ENCODE results near the gene TWIST1.

Gene TWIST1

DNA sequence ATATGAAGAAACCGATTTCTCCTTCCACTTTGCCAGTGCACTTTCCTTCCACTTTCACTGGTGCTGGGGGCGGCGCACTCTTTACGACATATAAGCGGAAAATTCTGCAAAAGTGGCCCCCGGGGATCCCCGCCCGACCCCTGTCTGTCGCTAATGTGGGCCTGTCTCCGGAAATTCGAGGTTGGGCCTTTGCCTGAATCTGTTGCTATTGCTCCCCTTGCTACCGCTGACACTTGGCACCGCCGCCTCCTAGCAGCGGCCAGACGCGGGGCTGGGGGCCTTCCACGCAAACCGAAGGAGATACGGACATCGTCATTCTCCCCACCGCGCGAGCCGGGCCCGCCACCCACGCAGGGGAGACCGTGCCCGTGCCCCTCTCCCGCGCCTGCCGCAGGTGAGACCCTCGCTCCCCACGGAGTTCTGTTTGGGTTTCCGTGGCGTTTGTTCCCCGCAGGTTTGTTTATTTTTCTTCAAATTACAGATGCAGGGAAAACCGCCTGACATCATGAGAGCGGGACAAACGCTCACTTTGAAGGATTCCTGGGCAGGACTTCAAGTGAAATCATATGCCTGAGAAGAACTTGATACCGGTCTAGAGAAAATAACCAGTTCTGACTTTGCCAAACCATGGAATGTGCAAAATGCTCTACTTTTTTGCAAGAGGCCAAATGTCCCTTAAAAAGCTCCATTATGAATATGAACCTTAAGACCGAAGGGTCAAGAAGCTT lies 5.0 kb downstream of the TWIST1 start:
- peak; percentile 68 for DNase-seq

DNA sequence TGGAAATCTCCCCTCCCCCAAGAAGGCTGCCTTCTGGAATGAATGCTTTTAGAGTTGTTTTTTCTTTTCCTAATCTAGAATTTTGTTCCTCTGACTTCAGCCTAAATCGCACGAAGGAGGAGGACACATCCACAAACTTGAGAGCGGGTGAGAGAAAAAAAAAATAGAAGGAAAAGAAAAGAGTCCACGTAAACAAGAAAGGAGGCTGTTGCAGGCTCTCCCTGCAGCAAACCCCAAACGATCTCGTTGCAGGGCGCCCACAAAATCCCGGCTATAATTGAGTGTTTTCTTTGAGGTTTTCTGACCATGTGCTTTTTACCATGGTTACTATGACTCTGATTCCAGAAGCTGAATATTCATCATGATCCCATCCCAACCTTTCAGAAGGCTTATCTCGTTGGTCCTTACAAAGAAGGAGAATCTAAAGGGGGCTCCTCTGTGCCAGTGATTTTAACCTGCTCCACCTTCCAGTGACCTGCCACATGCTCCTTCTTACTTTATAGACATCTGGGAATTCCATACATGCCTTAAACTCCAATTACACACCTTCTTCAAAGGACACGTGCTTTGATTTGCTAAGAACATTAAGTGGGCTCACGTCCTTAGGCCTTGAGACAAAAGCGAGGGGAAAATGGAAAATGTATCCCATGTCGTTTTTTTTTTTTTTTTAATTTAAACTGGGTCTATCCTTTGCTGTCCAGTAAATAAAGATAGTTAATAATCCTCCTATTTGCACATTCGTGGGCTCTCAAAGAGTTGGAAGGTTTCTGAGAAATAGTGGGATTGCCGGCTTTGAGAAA lies 5.8 kb downstream of the TWIST1 start:
- peak; percentile 46 for DNase-seq

DNA sequence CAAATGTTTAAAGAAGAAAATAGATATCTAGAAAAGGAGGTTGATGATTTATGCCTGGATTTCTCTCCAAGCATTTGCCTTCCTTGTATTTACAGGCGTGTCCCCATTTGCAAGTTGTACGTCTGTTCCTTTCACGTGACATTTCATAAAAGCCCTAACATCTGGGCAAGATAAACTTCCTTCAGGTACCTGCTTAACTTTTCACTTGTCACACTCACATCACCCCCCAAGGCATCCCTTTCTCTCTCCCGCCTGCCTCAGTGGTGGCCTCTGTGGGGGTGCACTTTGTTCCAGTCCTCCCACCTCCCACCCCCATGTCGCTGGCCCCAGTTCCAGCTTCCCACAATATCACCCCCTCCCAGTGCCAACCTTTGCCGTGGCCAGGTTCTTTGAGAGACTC lies 6.7 kb downstream of the TWIST1 start:
- no peak for DNase-seq

DNA sequence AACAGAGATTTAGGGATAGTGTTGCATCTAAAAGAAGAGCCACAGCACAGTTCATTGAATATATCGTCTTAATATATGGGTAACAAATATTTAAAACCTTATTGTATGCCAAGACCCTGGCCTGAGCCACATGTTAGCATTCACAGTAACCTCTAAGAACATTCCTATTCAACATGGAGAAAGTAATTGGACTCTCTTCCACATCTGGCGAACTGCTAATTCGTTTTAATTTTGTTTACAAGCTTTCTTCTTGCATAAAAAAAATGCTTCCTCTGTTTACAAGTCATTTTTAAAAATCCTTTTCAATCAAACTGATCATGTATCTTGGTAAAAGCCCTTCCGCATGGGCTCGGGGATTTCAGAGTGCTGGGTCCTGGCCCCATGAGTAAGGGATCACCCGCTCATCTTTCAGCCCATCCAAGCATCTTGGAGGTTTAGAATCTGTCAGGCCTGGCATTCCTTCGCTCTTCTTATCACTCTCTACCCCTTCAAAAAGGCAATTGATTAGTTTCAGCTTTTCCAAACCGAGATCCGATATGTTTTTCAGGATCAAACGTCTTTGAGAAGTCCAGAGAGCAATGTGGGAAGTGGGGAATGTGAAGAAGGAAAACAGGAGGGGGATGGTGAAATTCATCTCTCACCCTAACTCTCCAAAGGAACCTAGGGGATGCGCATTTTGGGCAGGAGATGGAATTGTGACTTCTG lies 7.3 kb downstream of the TWIST1 start:
- no peak for DNase-seq

DNA sequence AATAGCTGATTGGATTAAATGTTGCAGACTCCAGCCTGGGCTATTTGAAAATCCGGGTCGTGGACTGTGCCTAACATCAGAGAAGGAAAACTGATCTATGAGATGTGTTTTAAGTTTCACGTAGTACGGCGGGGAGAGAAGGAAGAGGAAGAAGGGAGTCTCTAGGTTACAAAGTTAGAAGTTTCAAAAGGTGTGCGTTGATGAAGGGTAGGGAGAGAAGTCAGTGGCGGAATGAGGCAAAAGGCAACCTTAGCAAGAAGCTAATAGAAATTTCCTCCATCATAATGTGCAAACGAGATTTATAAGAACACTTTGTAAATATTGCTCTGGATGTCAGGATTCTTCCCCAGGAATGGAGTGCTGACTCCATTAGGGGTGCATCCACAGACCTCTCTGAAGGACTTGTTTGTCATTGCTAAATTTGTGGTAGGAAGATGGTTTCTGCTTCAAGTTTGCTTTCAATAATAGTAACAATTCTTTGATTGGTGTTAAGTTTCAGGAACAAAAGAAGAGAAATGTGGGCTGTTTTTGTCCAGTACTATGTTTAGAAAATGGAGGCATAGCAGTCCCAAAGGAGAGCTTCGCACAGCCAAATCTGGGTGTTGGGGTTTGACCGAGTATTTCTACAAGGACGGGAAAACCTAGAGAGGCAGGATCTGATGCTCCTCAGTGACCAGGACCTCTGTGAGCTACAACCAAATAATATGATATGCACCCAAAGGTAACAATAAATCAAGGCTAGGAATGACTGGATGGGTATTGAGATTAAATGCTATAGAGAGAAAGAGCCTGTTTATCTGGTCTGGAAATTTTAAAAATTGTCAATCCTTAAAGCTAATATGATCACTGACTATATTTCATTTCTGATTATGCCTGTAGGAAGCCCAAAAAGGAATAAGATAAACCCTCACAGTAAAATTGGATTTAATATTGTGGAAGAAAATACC lies 8.2 kb downstream of the TWIST1 start:
- no peak for DNase-seq

DNA sequence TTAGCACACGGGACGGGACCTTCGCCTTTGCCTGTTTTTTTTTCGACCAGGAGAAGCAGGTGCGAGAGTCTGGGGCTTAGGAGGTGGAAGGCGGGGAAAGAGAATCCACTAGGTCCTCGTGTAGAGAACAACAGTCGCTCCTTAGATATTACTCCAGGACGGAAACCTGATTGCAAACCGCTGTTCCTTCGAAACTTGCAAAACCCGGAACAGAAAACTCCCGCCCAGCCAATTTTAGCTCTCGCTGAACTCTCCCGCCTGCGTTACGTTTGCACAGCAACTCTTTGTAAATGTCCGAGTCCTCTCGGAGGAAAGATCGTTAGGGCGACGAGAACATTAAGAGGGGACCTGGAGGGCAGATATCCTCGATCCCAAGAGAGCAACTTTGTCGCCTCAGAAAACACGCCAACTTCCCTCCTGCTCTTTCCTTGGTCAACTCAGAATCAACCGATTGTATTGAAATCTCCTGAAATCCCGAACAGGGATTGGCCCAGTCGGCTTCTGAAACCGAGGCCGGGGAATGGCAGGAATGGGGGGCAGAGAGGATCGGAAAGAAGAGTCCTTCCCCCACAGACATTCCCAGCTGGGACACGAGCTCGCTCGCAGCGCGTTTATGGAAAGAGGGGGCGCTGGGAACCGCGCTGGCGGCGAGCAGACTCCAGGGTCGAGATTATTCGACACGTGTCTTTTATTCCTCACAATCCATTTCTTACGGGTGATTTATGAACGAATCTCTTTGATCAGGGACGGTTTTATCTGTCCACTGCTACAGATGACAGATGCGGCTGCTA lies 9.9 kb downstream of the TWIST1 start:
- peak; percentile 79 for DNase-seq

DNA sequence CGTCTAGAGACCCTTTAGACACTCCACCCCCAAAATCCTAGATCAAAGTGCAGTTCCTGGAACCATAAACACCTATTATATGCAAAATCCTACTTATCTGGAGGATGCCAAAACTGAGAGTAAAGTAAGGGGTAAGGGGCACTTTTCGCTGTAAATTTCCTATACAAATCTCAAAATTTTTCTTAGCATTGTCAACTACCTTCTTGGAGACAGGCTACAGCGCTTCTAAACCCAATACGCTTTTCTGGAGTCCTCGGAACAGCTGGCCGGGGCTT lies 10.4 kb downstream of the TWIST1 start:
- no peak for DNase-seq

DNA sequence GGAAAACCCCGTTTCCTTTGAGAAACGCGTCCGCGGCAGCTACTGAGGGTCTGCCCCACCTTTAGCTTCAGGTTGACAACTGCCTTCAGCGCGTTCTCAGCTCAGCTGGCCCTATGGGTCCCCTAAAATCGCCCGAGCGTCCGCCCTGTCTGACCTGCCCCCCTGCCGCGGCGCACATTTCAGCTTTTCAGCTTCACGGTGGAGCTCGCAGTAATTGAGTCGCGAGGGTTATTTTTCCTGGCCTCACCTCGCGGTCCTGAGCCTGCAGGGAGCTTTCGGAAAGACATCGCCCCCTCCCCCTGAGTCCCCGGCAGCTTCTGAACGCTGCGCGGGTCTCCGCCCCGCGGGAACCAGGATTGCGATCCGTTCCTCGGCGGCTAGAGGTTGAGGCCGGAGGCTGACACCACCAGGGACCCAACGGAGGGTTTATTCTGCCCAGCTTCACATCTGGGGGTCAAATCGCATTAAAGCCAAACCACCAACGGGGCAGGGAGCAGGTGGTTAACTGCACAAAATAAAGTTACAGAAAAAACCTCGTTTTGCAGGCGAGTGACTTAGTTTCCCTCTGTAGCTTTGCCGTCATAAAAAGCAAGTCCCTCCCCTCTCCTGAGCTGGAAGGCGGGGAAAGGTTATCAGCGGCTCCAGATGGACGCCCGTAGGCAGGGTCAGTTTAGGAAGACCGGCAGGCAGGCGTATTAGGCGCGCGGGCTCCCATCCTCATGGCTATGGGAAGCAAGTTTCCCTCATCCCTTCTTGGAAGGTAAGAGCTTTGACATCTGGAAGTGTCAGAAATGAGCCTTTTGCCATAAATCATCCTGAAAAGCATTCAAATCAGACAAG lies 11.0 kb downstream of the TWIST1 start:
- DNase-seq = peak; percentile 44

DNA sequence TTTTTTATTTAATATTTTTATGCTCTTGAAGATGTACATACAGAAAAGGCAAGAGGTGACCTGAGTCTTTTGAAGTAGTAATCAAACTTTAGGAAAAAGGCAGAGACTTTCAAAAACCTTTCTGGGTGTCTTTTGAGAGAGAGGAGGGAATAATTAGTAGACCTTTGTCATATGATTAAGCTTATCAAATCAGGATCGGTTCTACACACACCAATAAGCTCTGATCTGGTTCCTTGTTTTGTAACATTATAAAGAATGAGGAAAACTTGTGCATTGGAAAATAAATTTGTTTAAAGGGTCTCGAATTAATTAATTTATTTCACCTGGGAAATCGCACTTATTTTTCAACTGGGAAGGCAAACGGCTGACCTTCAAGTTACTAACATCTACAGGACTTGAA lies 11.9 kb downstream of the TWIST1 start:
- DNase-seq = no peak

DNA sequence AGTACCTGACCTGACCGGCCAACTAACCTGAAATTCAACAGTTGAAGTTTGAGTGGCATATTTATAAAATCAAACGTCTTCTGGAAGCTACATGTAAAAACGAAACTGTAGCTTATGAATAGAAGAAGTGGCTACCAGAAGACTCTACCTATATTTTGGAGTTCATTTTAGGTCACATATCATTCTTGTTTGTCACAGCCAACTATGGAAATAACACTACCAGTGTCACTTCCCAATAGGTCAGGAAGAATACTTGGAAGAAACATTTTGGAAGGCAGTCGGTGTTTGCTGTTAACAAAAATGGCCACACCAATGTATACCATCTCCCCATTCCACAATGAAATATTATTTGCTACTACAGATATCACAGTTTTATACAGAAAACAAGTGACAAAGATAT lies 12.6 kb downstream of the TWIST1 start:
- DNase-seq = no peak

DNA sequence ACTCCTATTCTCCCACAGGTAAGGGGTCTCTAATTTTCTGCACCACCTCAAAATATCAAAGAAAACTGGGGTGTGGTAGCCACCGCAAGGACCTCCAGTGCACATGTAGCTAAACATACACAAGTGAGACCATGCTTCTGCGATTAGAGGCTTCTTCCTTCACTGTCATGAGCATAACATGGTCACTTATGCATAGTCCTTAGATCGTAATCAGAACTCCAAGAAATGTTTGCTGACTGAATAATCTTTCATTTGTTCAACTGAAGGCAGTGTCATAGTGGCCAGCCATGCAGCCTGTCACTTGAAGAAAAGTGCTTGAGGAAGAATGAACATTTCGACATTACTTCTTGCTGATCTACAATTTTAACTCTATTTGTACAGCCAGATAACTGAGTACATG lies 14.6 kb downstream of the TWIST1 start:
- DNase-seq = no peak

DNA sequence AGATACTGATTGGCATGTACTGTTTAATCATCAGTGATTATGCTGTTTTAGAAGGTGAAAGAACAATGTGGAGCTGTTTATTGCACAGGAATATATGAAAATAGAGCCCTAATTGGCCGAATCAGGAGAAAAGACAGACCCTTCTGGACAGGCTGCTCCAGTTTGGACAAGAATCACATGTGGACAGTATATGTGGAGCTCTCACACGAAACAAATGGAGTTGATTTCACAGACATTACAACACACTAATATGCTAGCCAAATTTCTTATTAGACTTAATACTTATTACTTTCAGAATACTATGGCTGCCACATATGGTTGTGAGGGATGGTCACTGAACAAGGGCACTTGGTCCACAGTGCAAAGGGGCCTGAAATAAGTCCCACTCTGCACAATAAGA lies 15.5 kb downstream of the TWIST1 start:
- DNase-seq = no peak

DNA sequence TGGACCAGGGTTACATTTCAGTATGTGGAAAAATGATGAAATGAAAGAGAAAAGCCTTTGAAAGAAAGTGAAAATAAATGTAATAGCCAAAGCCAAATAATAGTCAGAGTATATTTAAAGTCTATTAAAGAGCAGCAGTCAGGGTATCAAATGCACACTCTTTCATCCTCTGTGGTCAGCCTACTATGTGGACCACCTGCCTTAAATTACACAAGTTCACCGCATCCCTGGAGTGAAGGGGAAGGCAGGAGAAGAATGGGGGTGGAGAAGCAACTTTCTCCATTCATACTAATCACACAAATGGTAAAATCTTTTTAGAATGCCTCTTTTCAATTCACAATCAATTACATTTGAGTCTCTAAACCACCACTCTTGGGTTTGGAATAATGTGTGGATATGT lies 16.0 kb downstream of the TWIST1 start:
- DNase-seq = no peak

DNA sequence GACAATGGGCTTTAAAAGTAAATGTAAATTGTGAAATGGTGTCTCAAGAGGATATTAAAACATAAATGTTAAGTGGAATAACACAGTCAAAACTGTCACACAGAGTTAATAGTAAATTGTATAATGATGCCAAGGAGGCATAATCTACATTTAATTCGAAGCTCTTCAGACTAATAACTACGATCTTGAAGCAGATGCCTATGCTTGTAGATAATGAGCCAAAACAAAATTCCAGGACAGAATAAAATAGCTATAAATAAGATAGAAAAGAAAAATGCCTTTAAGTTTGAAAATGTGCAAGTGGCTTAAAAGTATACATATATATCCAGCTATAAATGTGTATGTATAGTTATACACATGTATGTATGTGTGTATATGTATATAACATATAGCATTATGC lies 17.5 kb downstream of the TWIST1 start:
- no peak for DNase-seq

DNA sequence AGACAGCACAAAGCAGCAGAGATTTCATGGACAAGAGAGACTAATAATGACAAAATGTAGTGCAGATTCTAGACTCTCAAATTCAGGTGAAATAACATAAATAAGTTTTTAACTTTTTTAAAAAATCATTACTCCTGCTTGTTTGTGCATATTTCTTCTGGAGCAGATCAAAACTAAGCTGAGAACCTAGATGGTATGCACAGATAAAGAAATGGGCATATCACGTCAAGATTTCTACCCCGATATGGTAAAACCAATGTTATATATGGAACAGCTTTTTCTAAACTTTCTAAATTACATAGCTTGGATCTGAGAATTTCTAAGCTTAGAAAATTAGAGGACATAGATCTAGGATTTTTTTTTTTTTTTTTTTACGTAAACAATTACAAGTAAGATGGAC lies 18.2 kb downstream of the TWIST1 start:
- DNase-seq = no peak

DNA sequence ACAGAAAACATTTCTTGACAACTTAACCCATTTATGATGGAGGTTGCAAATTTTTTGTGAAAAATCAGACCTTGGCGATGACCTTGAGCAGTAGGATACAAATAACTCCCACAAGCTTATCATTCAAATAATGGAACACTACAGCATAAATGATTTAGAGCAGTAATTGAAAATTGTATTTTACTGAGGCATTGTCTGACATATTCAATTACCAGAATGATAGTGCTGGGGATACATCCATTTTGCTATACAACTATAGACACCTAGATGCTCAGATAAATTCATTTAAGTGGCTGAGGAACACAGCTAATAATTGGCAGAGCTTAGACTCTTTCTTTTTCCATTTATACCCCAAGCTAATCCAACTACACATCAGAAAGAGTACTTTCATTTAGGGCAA lies 18.9 kb downstream of the TWIST1 start:
- DNase-seq = no peak

DNA sequence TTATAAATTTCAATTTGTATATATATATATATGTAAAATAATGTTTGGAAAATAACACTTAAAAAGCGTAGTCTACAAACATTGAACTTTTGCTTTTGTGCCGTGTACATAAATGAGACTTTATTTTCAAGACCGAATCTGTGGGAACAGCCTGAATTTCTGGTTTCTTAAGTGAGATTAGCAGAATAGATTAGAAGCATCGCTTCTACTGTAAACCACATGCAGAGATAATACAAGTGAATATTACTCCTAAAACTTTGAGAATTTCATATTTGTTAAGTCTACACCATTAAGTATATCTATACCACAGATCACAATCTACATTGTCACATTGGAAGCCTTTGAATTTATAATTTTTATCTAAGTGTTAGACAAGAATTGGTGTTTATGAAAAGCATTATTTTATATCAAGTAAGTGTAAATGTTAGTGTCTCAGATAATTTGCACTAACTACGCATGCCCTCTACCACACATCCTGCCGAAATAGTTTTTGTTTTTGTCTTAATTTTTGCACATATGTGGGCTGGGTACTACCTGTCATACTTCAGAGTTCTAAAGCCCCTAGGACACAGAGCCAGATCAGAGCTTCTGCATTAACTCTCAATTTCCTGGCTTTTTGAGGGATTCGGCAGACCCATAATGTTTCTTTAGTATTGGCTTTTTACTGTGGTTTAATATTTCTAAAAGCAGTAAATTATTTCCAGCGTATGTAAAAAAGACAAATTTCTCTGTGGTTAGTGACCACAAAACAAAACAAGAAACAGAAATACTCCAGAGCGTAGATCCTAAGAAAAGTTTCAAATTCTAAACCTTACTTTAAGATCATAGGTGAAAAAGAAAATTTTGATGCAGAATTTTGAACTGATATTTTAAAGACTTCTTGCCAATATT lies 20.0 kb downstream of the TWIST1 start:
- DNase-seq = no peak

DNA sequence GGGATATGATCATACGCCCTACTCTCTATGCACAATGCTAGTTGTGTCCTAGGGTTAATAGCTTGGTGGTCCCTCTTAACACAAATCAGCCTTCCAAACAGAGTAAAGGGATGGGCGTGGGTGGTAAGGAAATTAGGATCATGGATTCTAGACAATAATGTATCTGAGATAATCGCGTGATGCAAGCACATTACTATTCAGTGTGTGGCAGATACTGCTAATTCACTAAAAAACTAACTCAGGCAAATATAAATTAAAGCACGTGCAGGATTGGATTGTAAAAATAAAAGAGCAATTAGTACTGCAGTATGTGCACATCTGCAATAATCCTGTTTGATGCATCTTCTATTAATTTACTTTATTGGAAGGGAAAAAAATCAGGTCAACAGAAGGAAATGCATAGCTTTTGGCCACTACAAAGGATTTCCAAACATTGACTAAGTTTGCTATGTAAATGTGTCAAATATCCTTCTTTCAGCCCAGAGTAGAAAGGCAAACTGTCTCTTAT lies 22.0 kb downstream of the TWIST1 start:
- DNase-seq = no peak

DNA sequence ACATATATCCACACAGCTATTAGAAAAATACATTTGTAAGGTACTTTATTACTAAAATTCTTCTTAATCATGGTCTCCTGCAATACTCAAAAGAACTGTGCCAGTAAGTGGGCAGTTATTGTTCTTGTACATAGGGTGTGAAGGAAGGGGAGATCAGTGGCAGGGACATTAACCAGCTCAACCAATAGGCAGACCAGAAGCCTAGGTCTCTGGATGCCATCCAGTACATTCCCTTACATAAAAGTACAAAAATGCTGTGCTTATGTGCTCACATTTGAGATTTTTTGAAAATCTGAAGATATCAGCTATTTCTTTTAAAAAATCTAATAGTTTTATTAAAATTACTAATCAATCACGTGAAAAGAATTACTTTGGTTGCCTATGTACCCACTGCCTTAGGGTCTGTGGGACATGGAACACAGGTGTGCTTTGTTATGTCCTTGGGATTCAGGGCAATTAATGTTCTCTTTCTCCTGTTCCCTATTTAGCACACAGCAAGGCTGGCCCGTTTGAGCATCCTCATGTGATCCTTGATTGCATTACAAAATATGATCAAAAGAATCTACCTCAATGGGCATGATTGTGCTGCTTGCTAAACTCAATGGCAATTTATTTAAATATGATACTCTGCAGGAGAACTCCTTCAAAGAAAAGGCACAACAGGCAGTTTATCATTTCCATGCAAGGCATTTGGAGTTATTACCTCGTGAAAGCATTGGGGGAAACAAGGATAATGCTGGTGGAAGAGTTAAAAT lies 22.7 kb downstream of the TWIST1 start:
- no peak for DNase-seq

All from femur (tissue), 1 donor.